Erythroblast (primary cell): ENCODE measurements around the gene LAMB2.

Experiments
- GATA1 ChIP-seq: IDR thresholded peaks from 2 replicates; pipeline ENCODE4 v1.6.1; 2011; ENCODE audit warnings: low read depth, mild to moderate bottlenecking, control low read depth, low read length, moderate library complexity
- POLR2A ChIP-seq: IDR thresholded peaks from 2 replicates; pipeline ENCODE4 v1.6.1; 2011; ENCODE audit warnings: mild to moderate bottlenecking, low read length

- no peak for TF ChIP-seq POLR2A
- no peak for TF ChIP-seq GATA1
Measured at GRCh38 chr3:49151610-49152009, 18.8 kb upstream of the LAMB2 start.
